IMR-90 (cell line): ENCODE data around the gene POLR1A. TPM values are rescaled to one million over a fixed set of nuclear protein-coding genes. Genes with fewer than 3 reads are reported as not detected.

Experiments used
- ATAC-seq: fragments of 200-7000 bp; cut with Tn5 transposase; 2 replicates; pipeline ENCODE4 v1.9.1; 2020; ENCODE audit warnings: low read depth, mild to moderate bottlenecking, moderate library complexity
- BruUV-seq: library from RNA; stranded (reverse); fragments of 400-500 nt; replicated peaks from 2 replicates; lab custom pipeline; 2021; lab: Mats Ljungman, UMichigan
- CTCF ChIA-PET: fragments of 300-600 bp; formaldehyde crosslinking; extraction: SDS; loops from one replicate; lab custom pipeline; 2021; ENCODE audit warnings: antibody characterized with exemption; lab: Yijun Ruan, JAX
- POLR2A ChIA-PET: fragments of 300-600 bp; sonication (Branson Sonifier 250); formaldehyde crosslinking; loops from one replicate; lab custom pipeline; 2022; ENCODE audit warnings: antibody characterized with exemption; ENCODE audit not compliant: unreplicated experiment; lab: Charles Lee
- DNase-seq: peaks from one replicate; pipeline ENCODE4 v3.0.0; 2013
- H2AFZ ChIP-seq: replicated peaks from 2 replicates; pipeline ENCODE3; 2013; ENCODE audit warnings: low read length, mild to moderate bottlenecking; ENCODE audit not compliant: poor library complexity
- H2AK5ac ChIP-seq: 2 replicates; pipeline ENCODE4 v1.6.1; 2013; ENCODE audit warnings: low read depth, low read length, inconsistent platforms
- H2AK9ac ChIP-seq: replicated peaks from 2 replicates; pipeline ENCODE3; 2013; ENCODE audit warnings: mild to moderate bottlenecking, low read depth, low read length, moderate library complexity; ENCODE audit not compliant: poor library complexity
- H2BK120ac ChIP-seq: 2 replicates; pipeline ENCODE4 v1.6.1; 2013; ENCODE audit warnings: low read depth, low read length, inconsistent platforms
- H2BK15ac ChIP-seq: 3 replicates; pipeline ENCODE4 v1.6.1; 2013; ENCODE audit warnings: low read depth, low read length, inconsistent platforms
- H2BK20ac ChIP-seq: 2 replicates; pipeline ENCODE4 v1.6.1; 2013; ENCODE audit warnings: low read depth, mild to moderate bottlenecking, inconsistent platforms, low read length, moderate library complexity
- H2BK5ac ChIP-seq: 2 replicates; pipeline ENCODE4 v1.6.1; 2013; ENCODE audit warnings: mild to moderate bottlenecking, low read depth, low read length, inconsistent platforms; ENCODE audit not compliant: poor library complexity, severe bottlenecking
- H3K14ac ChIP-seq: replicated peaks from 2 replicates; pipeline ENCODE4 v1.6.1; 2013; ENCODE audit warnings: low read depth, low read length, inconsistent platforms
- H3K18ac ChIP-seq: 2 replicates; pipeline ENCODE4 v1.6.1; 2013; ENCODE audit warnings: low read depth, low read length, control low read depth
- H3K23ac ChIP-seq: 2 replicates; pipeline ENCODE4 v1.6.1; 2013; ENCODE audit warnings: low read depth, low read length, inconsistent platforms
- H3K27ac ChIP-seq: 2 replicates; pipeline ENCODE4 v1.5.1; 2013; ENCODE audit warnings: mild to moderate bottlenecking, control low read depth, low read length; ENCODE audit not compliant: insufficient read depth
- H3K27me3 ChIP-seq: 2 replicates; pipeline ENCODE4 v1.6.1; 2013; ENCODE audit warnings: low read length; ENCODE audit not compliant: control insufficient read depth, insufficient read depth
- H3K36me3 ChIP-seq: 2 replicates; pipeline ENCODE4 v1.6.1; 2013; ENCODE audit warnings: low read length, mixed read lengths; ENCODE audit not compliant: control insufficient read depth, insufficient read depth
- H3K4ac ChIP-seq: 2 replicates; pipeline ENCODE4 v1.6.1; 2013; ENCODE audit warnings: low read depth, low read length, inconsistent platforms
- H3K4me1 ChIP-seq: 2 replicates; pipeline ENCODE4 v1.6.1; 2013; ENCODE audit warnings: low read length, mixed read lengths; ENCODE audit not compliant: control insufficient read depth, insufficient read depth
- H3K4me2 ChIP-seq: 2 replicates; pipeline ENCODE4 v1.6.1; 2013; ENCODE audit warnings: low read depth, mild to moderate bottlenecking, control low read depth, low read length, moderate library complexity
- H3K4me3 ChIP-seq: 2 replicates; pipeline ENCODE4 v1.5.1; 2013; ENCODE audit warnings: low read depth, mild to moderate bottlenecking, control low read depth, low read length, moderate library complexity; ENCODE audit not compliant: insufficient read depth
- H3K56ac ChIP-seq: 2 replicates; pipeline ENCODE4 v1.6.1; 2013; ENCODE audit warnings: low read length, inconsistent platforms; ENCODE audit not compliant: insufficient read depth; ENCODE audit errors: extremely low read depth
- H3K79me1 ChIP-seq, 2 experiments: 2 replicates each; pipeline ENCODE4 v1.6.1; 2013; ENCODE audit warnings: low read length in 2 of 2, inconsistent platforms in 1 of 2, low read depth in 1 of 2
- H3K9ac ChIP-seq: 2 replicates; pipeline ENCODE4 v1.6.1; 2013; ENCODE audit warnings: low read depth, low read length, control low read depth
- H3K9me1 ChIP-seq: 2 replicates; pipeline ENCODE4 v1.6.1; 2013; ENCODE audit warnings: low read length, inconsistent platforms; ENCODE audit not compliant: insufficient read depth
- H3K9me3 ChIP-seq: 2 replicates; pipeline ENCODE4 v1.6.1; 2013; ENCODE audit warnings: low read length; ENCODE audit not compliant: control insufficient read depth, insufficient read depth
- H4K20me1 ChIP-seq: 2 replicates; pipeline ENCODE4 v1.6.1; 2013; ENCODE audit warnings: low read length, inconsistent platforms; ENCODE audit not compliant: insufficient read depth
- H4K5ac ChIP-seq: 2 replicates; pipeline ENCODE4 v1.6.1; 2013; ENCODE audit warnings: mild to moderate bottlenecking, low read depth, low read length, control low read depth
- H4K8ac ChIP-seq, 2 experiments: 2 replicates each; pipeline ENCODE4 v1.6.1; 2013; ENCODE audit warnings: low read depth in 2 of 2, low read length in 2 of 2, control low read depth in 1 of 2, inconsistent platforms in 1 of 2
- H4K91ac ChIP-seq: 2 replicates; pipeline ENCODE4 v1.6.1; 2013; ENCODE audit warnings: low read depth, low read length, inconsistent platforms; ENCODE audit not compliant: insufficient read depth
- BHLHE40 ChIP-seq: fragments of 150-350 bp; IDR thresholded peaks from 2 replicates; pipeline ENCODE4 v1.6.1; 2016; ENCODE audit warnings: mild to moderate bottlenecking, low read depth, low read length
- CEBPB ChIP-seq: IDR thresholded peaks from 2 replicates; pipeline ENCODE4 v1.6.1; 2012; ENCODE audit warnings: low read depth, low read length, improper control_type of control experiment
- CHD1 ChIP-seq: IDR thresholded peaks from 2 replicates; pipeline ENCODE4 v1.6.1; 2012; ENCODE audit warnings: low read depth, low read length, improper control_type of control experiment
- CTCF ChIP-seq: conservative IDR thresholded peaks from 2 replicates; pipeline ENCODE4 v1.5.1; 2012; ENCODE audit warnings: mild to moderate bottlenecking, low read depth, low read length, improper control_type of control experiment
- ELK1 ChIP-seq: fragments of 150-350 bp; IDR thresholded peaks from 2 replicates; pipeline ENCODE4 v1.6.1; 2016; ENCODE audit warnings: low read depth, mild to moderate bottlenecking, low read length, moderate library complexity, borderline replicate concordance
- FOS ChIP-seq: fragments of 150-350 bp; IDR thresholded peaks from 2 replicates; pipeline ENCODE4 v1.6.1; 2016; ENCODE audit warnings: low read depth, low read length
- MAFK ChIP-seq: IDR thresholded peaks from 2 replicates; pipeline ENCODE4 v1.6.1; 2012; ENCODE audit warnings: low read depth, low read length, improper control_type of control experiment
- MAZ ChIP-seq: IDR thresholded peaks from 2 replicates; pipeline ENCODE4 v1.6.1; 2012; ENCODE audit warnings: low read depth, mild to moderate bottlenecking, low read length, improper control_type of control experiment, moderate library complexity, borderline replicate concordance
- MXI1 ChIP-seq: IDR thresholded peaks from 2 replicates; pipeline ENCODE4 v1.6.1; 2012; ENCODE audit warnings: low read depth, mild to moderate bottlenecking, low read length, moderate library complexity, borderline replicate concordance
- POLR2A ChIP-seq: IDR thresholded peaks from 2 replicates; pipeline ENCODE4 v1.6.1; 2012; ENCODE audit warnings: mild to moderate bottlenecking, low read depth, low read length
- RAD21 ChIP-seq: IDR thresholded peaks from 2 replicates; pipeline ENCODE4 v1.6.1; 2012; ENCODE audit warnings: low read length, improper control_type of control experiment
- RCOR1 ChIP-seq: IDR thresholded peaks from 2 replicates; pipeline ENCODE4 v1.6.1; 2012; ENCODE audit warnings: mild to moderate bottlenecking, low read length, improper control_type of control experiment; ENCODE audit not compliant: insufficient replicate concordance
- RFX5 ChIP-seq: IDR thresholded peaks from 2 replicates; pipeline ENCODE4 v1.8.0; 2012; ENCODE audit warnings: low read depth, mild to moderate bottlenecking, low read length, moderate library complexity
- SMC3 ChIP-seq: fragments of 150-350 bp; IDR thresholded peaks from 2 replicates; pipeline ENCODE4 v1.6.1; 2016; ENCODE audit warnings: low read depth, mild to moderate bottlenecking, antibody characterized with exemption, low read length, moderate library complexity
- WGBS, 2 experiments: methylation state at CpG; one replicate each; pipeline versions ENCODE4 v1.1.5 to v1.1.7; 2013; ENCODE audit warnings: missing lambda C conversion rate in 2 of 2; ENCODE audit not compliant: insufficient read length in 1 of 2; ENCODE audit errors: extremely low coverage in 2 of 2; 5-methylcytosine and 5-hydroxymethylcytosine counted together
- dilution Hi-C: fragments of 300-500 bp; cut with HindIII; formaldehyde crosslinking; loops from one replicate; pipeline ENCODE4 v1.14.3; 2018; ENCODE audit warnings: low sequenced_read_pairs; ENCODE audit not compliant: unreplicated experiment
- in situ Hi-C: fragments of 300-500 bp; cut with MboI; formaldehyde crosslinking; loops from 3 replicates; pipeline ENCODE4 v1.14.3; 2019; ENCODE audit warnings: low sequenced_read_pairs, inconsistent platforms, mixed read lengths
- intact Hi-C: fragments of 100-400 bp; cut with micrococcal nuclease; formaldehyde crosslinking; loops from 2 replicates; pipeline ENCODE4 v1.10.0; 2022
- polyA plus RNA-seq, 3 experiments: library from polyadenylated mRNA; depleted of rRNA; stranded (reverse); fragments of >200 nt; gene quantifications; 2 replicates each; pipeline ENCODE4 v1.2.3, GENCODE V29; 2012; ENCODE audit warnings: low replicate concordance in 1 of 3
- total RNA-seq: library from RNA; depleted of rRNA; stranded (reverse); fragments of >200 nt; gene quantifications from 2 replicates; pipeline ENCODE4 v1.2.3, GENCODE V29; 2012
- TF ChIP-seq, protein P1 (sequence below): fragments of 150-350 bp; IDR thresholded peaks from 2 replicates; pipeline ENCODE4 v1.6.1; 2017; ENCODE audit warnings: mild to moderate bottlenecking, antibody characterized with exemption, low read length, low read depth

The POLR1A gene
- total and polyA plus RNA-seq, 2 of the 4 experiments (the other 2 are of a cell fraction): 7.6 to 27.4 TPM

- CTCF ChIA-PET: no interaction called here
- Histone ChIP-seq H2BK20ac (no peak overlapping the region), H4K8ac (no peak overlapping the region), H3K27ac (no peak overlapping the region), H4K20me1 (no peaks in the 10 kb centered on the region; the same call in 1 of the 2 replicates), H3K27me3 (no peaks in the 10 kb centered on the region), H3K18ac (no peak overlapping the region), H3K23ac (no peak overlapping the region), H3K79me1 (peaks cover 5 to 22% of the 10 kb centered on the region in 2 experiments), H3K4me1 (peaks cover 4% of the 10 kb centered on the region), H3K36me3 (peaks cover 30% of the 10 kb centered on the region), H3K4me3 (no peak overlapping the region), H2BK5ac (no peak overlapping the region), H2AK5ac (0 out of 2 replicates have a peak overlapping the region, but pooled peaks have one; percentile 26), H3K14ac (no peak overlapping the region), H4K91ac (no peak overlapping the region), H2AFZ (no peak overlapping the region), H3K4ac (no peak overlapping the region), H3K56ac (no peak overlapping the region), H2BK15ac (no peak overlapping the region), H4K5ac (no peak overlapping the region), H2BK120ac (no peak overlapping the region), H3K9me1 (peaks cover 2% of the 10 kb centered on the region), H3K9me3 (no peaks in the 10 kb centered on the region), H3K4me2 (no peak overlapping the region), H2AK9ac (no peak overlapping the region), H3K9ac (no peak overlapping the region)
- in situ Hi-C loops (no loop called here), dilution Hi-C loops (no loop called here), intact Hi-C loops (no loop called here)
- WGBS, 2 experiments: no CpG with 5 or more reads among the region's 7 CpGs
- no peak for DNase-seq
- no TSS peak for BruUV-seq
- ATAC-seq: no peak
- POLR2A ChIA-PET: no interaction called here
- TF ChIP-seq FOS: no peak
- TF ChIP-seq BHLHE40: no peak
- no peak for TF ChIP-seq MXI1
- TF ChIP-seq MAFK: no peak
- TF ChIP-seq, protein P1, sequence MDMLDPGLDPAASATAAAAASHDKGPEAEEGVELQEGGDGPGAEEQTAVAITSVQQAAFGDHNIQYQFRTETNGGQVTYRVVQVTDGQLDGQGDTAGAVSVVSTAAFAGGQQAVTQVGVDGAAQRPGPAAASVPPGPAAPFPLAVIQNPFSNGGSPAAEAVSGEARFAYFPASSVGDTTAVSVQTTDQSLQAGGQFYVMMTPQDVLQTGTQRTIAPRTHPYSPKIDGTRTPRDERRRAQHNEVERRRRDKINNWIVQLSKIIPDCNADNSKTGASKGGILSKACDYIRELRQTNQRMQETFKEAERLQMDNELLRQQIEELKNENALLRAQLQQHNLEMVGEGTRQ: no peak
- no peak for TF ChIP-seq RCOR1
- TF ChIP-seq CEBPB: no peak
- TF ChIP-seq CHD1: no peak
- TF ChIP-seq CTCF: no peak
- no peak for TF ChIP-seq ELK1
- no peak for TF ChIP-seq RFX5
- no peak for TF ChIP-seq SMC3
- TF ChIP-seq POLR2A: no peak
- TF ChIP-seq MAZ: no peak
- no peak for TF ChIP-seq RAD21
These were observed 39.6 kb downstream of the POLR1A start for GRCh38 chr2:86066007-86066578.
